ENCODE results near the gene MICU2. TPM values are rescaled to one million over a fixed set of nuclear protein-coding genes. Genes with fewer than 3 reads are reported as not detected.
"Not testable (repeated sequence)": the region's sequence is repeated elsewhere in the genome, so short reads cannot be mapped to it uniquely, and the experiment has no call there.

Gene MICU2
- total and polyA plus RNA-seq, 2 experiments from 2014 or later, result 51.0 to 122 TPM

DNA sequence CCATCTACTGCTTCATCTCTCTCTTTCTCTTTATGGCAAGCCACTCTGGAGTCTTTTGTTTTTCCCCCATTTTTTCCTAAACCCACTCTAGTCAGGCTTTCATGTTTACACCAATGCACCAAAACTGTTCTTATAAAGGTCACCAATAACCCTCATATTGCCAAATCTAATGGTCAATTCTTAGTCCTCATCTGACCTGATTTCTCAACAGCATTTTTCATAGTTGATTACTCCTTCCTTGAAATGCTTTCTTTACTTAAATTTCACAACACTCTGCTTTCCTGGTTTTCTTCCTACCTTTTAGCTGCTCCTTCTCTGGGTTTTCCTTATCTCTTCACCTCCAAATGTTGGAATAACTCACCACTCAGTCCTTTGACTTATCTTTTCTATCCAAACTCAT is 47.9 kb downstream of the MICU2 start:
- peaks cover 10% of the 10 kb centered on the region; the same call in 1 of the 2 replicates for H3K79me2 ChIP-seq (replicated peaks; ENCODE audit: insufficient read depth)
- 0 out of 2 replicates have a peak, but pooled peaks cover 3% of the 10 kb centered on the region for H3K4me1 ChIP-seq (ENCODE audit: insufficient read depth)
- Mint-ChIP-seq H3K4me3 (no peak overlapping the region), H3K27me3 (ENCODE audit: insufficient read depth, low read depth, poor library complexity) (peaks cover 4% of the 10 kb centered on the region), H3K36me3 (ENCODE audit: low read depth) (peaks cover 12% of the 10 kb centered on the region; the same call in 2 of the 3 replicates), H3K9me3 (peaks cover 4% of the 10 kb centered on the region; the same call in 1 of the 3 replicates), H3K4me1 (peaks cover 6% of the 10 kb centered on the region; the same call in 2 of the 3 replicates), H3K27ac (no peak overlapping the region)
- no peak overlapping the region for H2AFZ ChIP-seq
- TF ChIP-seq EZH2phosphoT487 (IDR thresholded peaks at IDR 0.05; ENCODE audit: unreplicated experiment) (no peak), CREB1 (CRISPR knock-in tag; IDR thresholded peaks at IDR 0.05; ENCODE audit: low read depth) (no peak), ZNF331 (CRISPR knock-in tag; IDR thresholded peaks at IDR 0.05; ENCODE audit: low read depth) (no peak), NANOG (IDR thresholded peaks at IDR 0.05; ENCODE audit: borderline replicate concordance) (no peak), EZH2 (IDR thresholded peaks at IDR 0.05; ENCODE audit: low read depth, unreplicated experiment) (no peak)
- TF ChIP-seq, protein P1, sequence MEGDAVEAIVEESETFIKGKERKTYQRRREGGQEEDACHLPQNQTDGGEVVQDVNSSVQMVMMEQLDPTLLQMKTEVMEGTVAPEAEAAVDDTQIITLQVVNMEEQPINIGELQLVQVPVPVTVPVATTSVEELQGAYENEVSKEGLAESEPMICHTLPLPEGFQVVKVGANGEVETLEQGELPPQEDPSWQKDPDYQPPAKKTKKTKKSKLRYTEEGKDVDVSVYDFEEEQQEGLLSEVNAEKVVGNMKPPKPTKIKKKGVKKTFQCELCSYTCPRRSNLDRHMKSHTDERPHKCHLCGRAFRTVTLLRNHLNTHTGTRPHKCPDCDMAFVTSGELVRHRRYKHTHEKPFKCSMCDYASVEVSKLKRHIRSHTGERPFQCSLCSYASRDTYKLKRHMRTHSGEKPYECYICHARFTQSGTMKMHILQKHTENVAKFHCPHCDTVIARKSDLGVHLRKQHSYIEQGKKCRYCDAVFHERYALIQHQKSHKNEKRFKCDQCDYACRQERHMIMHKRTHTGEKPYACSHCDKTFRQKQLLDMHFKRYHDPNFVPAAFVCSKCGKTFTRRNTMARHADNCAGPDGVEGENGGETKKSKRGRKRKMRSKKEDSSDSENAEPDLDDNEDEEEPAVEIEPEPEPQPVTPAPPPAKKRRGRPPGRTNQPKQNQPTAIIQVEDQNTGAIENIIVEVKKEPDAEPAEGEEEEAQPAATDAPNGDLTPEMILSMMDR (conservative IDR thresholded peaks at IDR 0.05; ENCODE audit: low read depth in 2 of 2), result no peak
- TF ChIP-seq, protein P2, sequence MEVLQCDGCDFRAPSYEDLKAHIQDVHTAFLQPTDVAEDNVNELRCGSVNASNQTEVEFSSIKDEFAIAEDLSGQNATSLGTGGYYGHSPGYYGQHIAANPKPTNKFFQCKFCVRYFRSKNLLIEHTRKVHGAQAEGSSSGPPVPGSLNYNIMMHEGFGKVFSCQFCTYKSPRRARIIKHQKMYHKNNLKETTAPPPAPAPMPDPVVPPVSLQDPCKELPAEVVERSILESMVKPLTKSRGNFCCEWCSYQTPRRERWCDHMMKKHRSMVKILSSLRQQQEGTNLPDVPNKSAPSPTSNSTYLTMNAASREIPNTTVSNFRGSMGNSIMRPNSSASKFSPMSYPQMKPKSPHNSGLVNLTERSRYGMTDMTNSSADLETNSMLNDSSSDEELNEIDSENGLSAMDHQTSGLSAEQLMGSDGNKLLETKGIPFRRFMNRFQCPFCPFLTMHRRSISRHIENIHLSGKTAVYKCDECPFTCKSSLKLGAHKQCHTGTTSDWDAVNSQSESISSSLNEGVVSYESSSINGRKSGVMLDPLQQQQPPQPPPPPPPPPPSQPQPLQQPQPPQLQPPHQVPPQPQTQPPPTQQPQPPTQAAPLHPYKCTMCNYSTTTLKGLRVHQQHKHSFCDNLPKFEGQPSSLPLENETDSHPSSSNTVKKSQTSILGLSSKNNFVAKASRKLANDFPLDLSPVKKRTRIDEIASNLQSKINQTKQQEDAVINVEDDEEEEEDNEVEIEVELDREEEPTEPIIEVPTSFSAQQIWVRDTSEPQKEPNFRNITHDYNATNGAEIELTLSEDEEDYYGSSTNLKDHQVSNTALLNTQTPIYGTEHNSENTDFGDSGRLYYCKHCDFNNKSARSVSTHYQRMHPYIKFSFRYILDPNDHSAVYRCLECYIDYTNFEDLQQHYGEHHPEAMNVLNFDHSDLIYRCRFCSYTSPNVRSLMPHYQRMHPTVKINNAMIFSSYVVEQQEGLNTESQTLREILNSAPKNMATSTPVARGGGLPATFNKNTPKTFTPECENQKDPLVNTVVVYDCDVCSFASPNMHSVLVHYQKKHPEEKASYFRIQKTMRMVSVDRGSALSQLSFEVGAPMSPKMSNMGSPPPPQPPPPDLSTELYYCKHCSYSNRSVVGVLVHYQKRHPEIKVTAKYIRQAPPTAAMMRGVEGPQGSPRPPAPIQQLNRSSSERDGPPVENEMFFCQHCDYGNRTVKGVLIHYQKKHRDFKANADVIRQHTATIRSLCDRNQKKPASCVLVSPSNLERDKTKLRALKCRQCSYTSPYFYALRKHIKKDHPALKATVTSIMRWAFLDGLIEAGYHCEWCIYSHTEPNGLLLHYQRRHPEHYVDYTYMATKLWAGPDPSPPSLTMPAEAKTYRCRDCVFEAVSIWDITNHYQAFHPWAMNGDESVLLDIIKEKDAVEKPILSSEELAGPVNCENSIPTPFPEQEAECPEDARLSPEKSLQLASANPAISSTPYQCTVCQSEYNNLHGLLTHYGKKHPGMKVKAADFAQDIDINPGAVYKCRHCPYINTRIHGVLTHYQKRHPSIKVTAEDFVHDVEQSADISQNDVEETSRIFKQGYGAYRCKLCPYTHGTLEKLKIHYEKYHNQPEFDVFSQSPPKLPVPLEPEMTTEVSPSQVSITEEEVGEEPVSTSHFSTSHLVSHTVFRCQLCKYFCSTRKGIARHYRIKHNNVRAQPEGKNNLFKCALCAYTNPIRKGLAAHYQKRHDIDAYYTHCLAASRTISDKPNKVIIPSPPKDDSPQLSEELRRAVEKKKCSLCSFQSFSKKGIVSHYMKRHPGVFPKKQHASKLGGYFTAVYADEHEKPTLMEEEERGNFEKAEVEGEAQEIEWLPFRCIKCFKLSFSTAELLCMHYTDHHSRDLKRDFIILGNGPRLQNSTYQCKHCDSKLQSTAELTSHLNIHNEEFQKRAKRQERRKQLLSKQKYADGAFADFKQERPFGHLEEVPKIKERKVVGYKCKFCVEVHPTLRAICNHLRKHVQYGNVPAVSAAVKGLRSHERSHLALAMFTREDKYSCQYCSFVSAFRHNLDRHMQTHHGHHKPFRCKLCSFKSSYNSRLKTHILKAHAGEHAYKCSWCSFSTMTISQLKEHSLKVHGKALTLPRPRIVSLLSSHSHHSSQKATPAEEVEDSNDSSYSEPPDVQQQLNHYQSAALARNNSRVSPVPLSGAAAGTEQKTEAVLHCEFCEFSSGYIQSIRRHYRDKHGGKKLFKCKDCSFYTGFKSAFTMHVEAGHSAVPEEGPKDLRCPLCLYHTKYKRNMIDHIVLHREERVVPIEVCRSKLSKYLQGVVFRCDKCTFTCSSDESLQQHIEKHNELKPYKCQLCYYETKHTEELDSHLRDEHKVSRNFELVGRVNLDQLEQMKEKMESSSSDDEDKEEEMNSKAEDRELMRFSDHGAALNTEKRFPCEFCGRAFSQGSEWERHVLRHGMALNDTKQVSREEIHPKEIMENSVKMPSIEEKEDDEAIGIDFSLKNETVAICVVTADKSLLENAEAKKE (CRISPR knock-in tag; IDR thresholded peaks at IDR 0.05), result no peak
- TF ChIP-seq, protein P3, sequence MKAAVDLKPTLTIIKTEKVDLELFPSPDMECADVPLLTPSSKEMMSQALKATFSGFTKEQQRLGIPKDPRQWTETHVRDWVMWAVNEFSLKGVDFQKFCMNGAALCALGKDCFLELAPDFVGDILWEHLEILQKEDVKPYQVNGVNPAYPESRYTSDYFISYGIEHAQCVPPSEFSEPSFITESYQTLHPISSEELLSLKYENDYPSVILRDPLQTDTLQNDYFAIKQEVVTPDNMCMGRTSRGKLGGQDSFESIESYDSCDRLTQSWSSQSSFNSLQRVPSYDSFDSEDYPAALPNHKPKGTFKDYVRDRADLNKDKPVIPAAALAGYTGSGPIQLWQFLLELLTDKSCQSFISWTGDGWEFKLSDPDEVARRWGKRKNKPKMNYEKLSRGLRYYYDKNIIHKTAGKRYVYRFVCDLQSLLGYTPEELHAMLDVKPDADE (IDR thresholded peaks at IDR 0.05), result no peak
- DNase-seq (ENCODE audit: low spot score) (no peak), ATAC-seq (no peak)
- H3K36me3 ChIP-seq (ENCODE audit: insufficient read depth), result 0 out of 2 replicates have a peak, but pooled peaks cover 3% of the 10 kb centered on the region
- H3K9me2 ChIP-seq (ENCODE audit: insufficient read depth), result no peaks in the 10 kb centered on the region
- H4K20me1 ChIP-seq (replicated peaks; ENCODE audit: insufficient read depth), result peaks cover 4% of the 10 kb centered on the region
- H3K4me3 ChIP-seq, result no peak overlapping the region
- H3K27ac ChIP-seq (ENCODE audit: low read depth), result no peak overlapping the region
- no peaks in the 10 kb centered on the region for H3F3A ChIP-seq (replicated peaks; ENCODE audit: low read depth)
- no peak overlapping the region for H3K4me2 ChIP-seq
- H3K27me3 ChIP-seq (ENCODE audit: insufficient read depth), result no peaks in the 10 kb centered on the region

DNA sequence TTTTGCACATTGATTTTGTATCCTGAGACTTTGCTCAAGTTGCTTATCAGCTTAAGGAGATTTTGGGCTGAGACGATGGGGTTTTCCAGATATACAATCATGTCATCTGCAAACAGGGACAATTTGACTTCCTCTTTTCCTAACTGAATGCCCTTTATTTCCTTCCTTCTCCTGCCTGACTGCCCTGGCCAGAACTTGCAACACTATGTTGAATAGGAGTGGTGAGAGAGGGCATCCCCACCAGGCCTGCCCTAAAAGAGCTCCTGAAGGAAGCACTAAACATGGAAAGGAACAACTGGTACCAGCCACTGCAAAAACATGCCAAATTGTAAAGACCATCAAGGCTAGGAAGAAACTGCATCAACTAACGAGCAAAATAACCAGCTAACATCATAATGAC is 50.7 kb downstream of the MICU2 start:
- peaks cover 14% of the 10 kb centered on the region; the same call in 1 of the 2 replicates for H3K79me2 ChIP-seq (replicated peaks; ENCODE audit: insufficient read depth)
- H3K4me3 Mint-ChIP-seq; H3K27me3 Mint-ChIP-seq (ENCODE audit: insufficient read depth, low read depth, poor library complexity); H3K4me3 ChIP-seq; H4K20me1 ChIP-seq (replicated peaks; ENCODE audit: insufficient read depth); H3K9me2 ChIP-seq (ENCODE audit: insufficient read depth); H3K4me1 Mint-ChIP-seq; H3F3A ChIP-seq (replicated peaks; ENCODE audit: low read depth); DNase-seq (ENCODE audit: low spot score); H3K27ac ChIP-seq (ENCODE audit: low read depth); H3K27ac Mint-ChIP-seq; H2AFZ ChIP-seq; H3K4me2 ChIP-seq; ATAC-seq; H3K9me3 Mint-ChIP-seq; H3K27me3 ChIP-seq (ENCODE audit: insufficient read depth); H3K4me1 ChIP-seq (ENCODE audit: insufficient read depth); H3K36me3 ChIP-seq (ENCODE audit: insufficient read depth): not testable (repeated sequence)
- peaks cover 12% of the 10 kb centered on the region; the same call in 2 of the 3 replicates for H3K36me3 Mint-ChIP-seq (ENCODE audit: low read depth)

All from GM23338 (cell line).